Esophagus muscularis mucosa (tissue), 3 donors: ENCODE data around the gene MRGPRD.

ENCODE experiments used
- CTCF ChIP-seq, 3 experiments: fragments of 200-600 bp in 2 of 3; fragments of 450-650 bp in 1 of 3; sonication (generic) in 2 of 3; IDR thresholded peaks; one replicate each; pipeline ENCODE4 v1.5.1; 2017 to 2019; ENCODE audit warnings: antibody characterized with exemption in 3 of 3, mild to moderate bottlenecking in 2 of 3, moderate library complexity in 1 of 3
- POLR2A ChIP-seq: fragments of 450-650 bp; IDR thresholded peaks from one replicate; pipeline ENCODE4 v1.6.1; 2017; ENCODE audit warnings: antibody characterized with exemption, moderate library complexity, mild to moderate bottlenecking, low read depth

GRCh38 chr11:68956142-68956541 lies 24.6 kb downstream of the MRGPRD start:
- TF ChIP-seq POLR2A (no peak), CTCF (IDR thresholded peaks at IDR 0.05) (peak in 1 of 3 experiments; percentile 32)
